GM18861 (cell line): ENCODE results near the gene CSNK1D.

Source experiments
- ATAC-seq: cut with Tn5 transposase; IDR thresholded peaks from one replicate; pipeline ENCODE4 v1.9.1; 2021; ENCODE audit not compliant: unreplicated experiment

CSNK1D gene

GRCh38 chr17:82273327-82274133 lies at the start of gene CSNK1D:
TSS of gene CSNK1D (minus strand) at chr17:82273700. CDS start at chr17:82273381, 319 bp downstream.
- no peak for ATAC-seq

- ATAC-seq, result no peak
Measured at GRCh38 chr17:82322526-82323453, 49.3 kb upstream of the CSNK1D start.

- ATAC-seq, result no peak
Measured at GRCh38 chr17:82321947-82322466, 48.5 kb upstream of the CSNK1D start.

GRCh38 chr17:82320956-82321927 lies 47.7 kb upstream of the CSNK1D start:
- ATAC-seq, result no peak

- ATAC-seq, result no peak
Measured at GRCh38 chr17:82320140-82320840, 46.8 kb upstream of the CSNK1D start.

GRCh38 chr17:82319619-82320062 lies 46.1 kb upstream of the CSNK1D start:
- no peak for ATAC-seq

- ATAC-seq, result no peak
Measured at GRCh38 chr17:82318772-82319606, 45.5 kb upstream of the CSNK1D start.

GRCh38 chr17:82318169-82318498 lies 44.6 kb upstream of the CSNK1D start:
- no peak for ATAC-seq

GRCh38 chr17:82317394-82318168 lies 44.1 kb upstream of the CSNK1D start, which contains the start of gene CD7:
TSS of gene CD7 (minus strand) at chr17:82317608. CDS start at chr17:82317495, 113 bp downstream.
- no peak for ATAC-seq

GRCh38 chr17:82316651-82317393 lies 43.3 kb upstream of the CSNK1D start:
- no peak for ATAC-seq

GRCh38 chr17:82315703-82316358 lies 42.3 kb upstream of the CSNK1D start:
- no peak for ATAC-seq

- ATAC-seq, result no peak
Measured at GRCh38 chr17:82314727-82315605, 41.5 kb upstream of the CSNK1D start.

- ATAC-seq, result no peak
Measured at GRCh38 chr17:82314012-82314726, 40.7 kb upstream of the CSNK1D start.

- no peak for ATAC-seq
Measured at GRCh38 chr17:82313195-82314011, 39.9 kb upstream of the CSNK1D start.
